ENCODE results near the gene MX1. TPM values are rescaled to one million over a fixed set of nuclear protein-coding genes. Genes with fewer than 3 reads are reported as not detected.

Gene MX1
- total RNA-seq, 2 experiments from 2014 or later, result 23.9 to 24.7 TPM

GRCh38 chr21:41390043-41390639 lies 35.9 kb upstream of the MX1 start:
- Histone ChIP-seq H3K79me2 (ENCODE audit: insufficient read depth, low read depth, low read length) (no peaks in the 10 kb centered on the region), H4K20me1 (ENCODE audit: insufficient read depth, low read length) (no peaks in the 10 kb centered on the region), H3K36me3 (ENCODE audit: insufficient read depth, low read length) (no peaks in the 10 kb centered on the region), H3K4me2 (ENCODE audit: low read length) (no peak overlapping the region), H3K9me3 (ENCODE audit: low read length) (no peaks in the 10 kb centered on the region), H2AFZ (ENCODE audit: low read length) (no peak overlapping the region), H3K9me2 (ENCODE audit: insufficient read depth, low read length) (no peaks in the 10 kb centered on the region), H3K27ac (ENCODE audit: low read depth, low read length, poor library complexity, severe bottlenecking) (no peak overlapping the region), H3K4me1 (ENCODE audit: insufficient read depth, low read length, poor library complexity, severe bottlenecking) (no peaks in the 10 kb centered on the region), H3K4me3 (ENCODE audit: low read depth, low read length, poor library complexity, severe bottlenecking) (no peak overlapping the region)
- intact Hi-C loops (cut with micrococcal nuclease; ENCODE audit: unreplicated experiment), result no loop called here
- BruUV-seq (replicated peaks), result no TSS peak
- TF ChIP-seq EZH2phosphoT487 (IDR thresholded peaks at IDR 0.05; ENCODE audit: borderline replicate concordance, low read depth, low read length), result no peak
- no peak for TF ChIP-seq CTCF (conservative IDR thresholded peaks at IDR 0.05; ENCODE audit: low read length)
- POLR2A ChIA-PET, result interaction anchor here (0.7 kb wide), 1 partner anchor 18 kb away, joined by 3 read pairs; no protein-coding TSS in a partner anchor
- no peak for DNase-seq (ENCODE audit: low spot score)
- CTCF ChIA-PET (ENCODE audit: unreplicated experiment), result no interaction called here

- H3K4me3 ChIP-seq (ENCODE audit: low read depth, low read length, poor library complexity, severe bottlenecking), result no peak overlapping the region
- H3K27ac ChIP-seq (ENCODE audit: low read depth, low read length, poor library complexity, severe bottlenecking), result no peak overlapping the region
- BruUV-seq (replicated peaks), result no TSS peak
- intact Hi-C loops (cut with micrococcal nuclease; ENCODE audit: unreplicated experiment), result no loop called here
- H3K4me2 ChIP-seq (ENCODE audit: low read length), result no peak overlapping the region
- DNase-seq (ENCODE audit: low spot score), result no peak
- ChIA-PET CTCF (ENCODE audit: unreplicated experiment) (no interaction called here), POLR2A (no interaction called here)
- H3K4me1 ChIP-seq (ENCODE audit: insufficient read depth, low read length, poor library complexity, severe bottlenecking), result no peaks in the 10 kb centered on the region
- H3K9me2 ChIP-seq (ENCODE audit: insufficient read depth, low read length), result no peaks in the 10 kb centered on the region
- TF ChIP-seq EZH2phosphoT487 (IDR thresholded peaks at IDR 0.05; ENCODE audit: borderline replicate concordance, low read depth, low read length) (no peak), CTCF (conservative IDR thresholded peaks at IDR 0.05; ENCODE audit: low read length) (no peak)
- H3K9me3 ChIP-seq (ENCODE audit: low read length), result no peaks in the 10 kb centered on the region
- H3K79me2 ChIP-seq (ENCODE audit: insufficient read depth, low read depth, low read length), result no peaks in the 10 kb centered on the region
- H3K36me3 ChIP-seq (ENCODE audit: insufficient read depth, low read length), result no peaks in the 10 kb centered on the region
- H4K20me1 ChIP-seq (ENCODE audit: insufficient read depth, low read length), result no peaks in the 10 kb centered on the region
- H2AFZ ChIP-seq (ENCODE audit: low read length), result no peak overlapping the region
Observed at GRCh38 chr21:41393876-41394465, 32.1 kb upstream of the MX1 start.

DNA sequence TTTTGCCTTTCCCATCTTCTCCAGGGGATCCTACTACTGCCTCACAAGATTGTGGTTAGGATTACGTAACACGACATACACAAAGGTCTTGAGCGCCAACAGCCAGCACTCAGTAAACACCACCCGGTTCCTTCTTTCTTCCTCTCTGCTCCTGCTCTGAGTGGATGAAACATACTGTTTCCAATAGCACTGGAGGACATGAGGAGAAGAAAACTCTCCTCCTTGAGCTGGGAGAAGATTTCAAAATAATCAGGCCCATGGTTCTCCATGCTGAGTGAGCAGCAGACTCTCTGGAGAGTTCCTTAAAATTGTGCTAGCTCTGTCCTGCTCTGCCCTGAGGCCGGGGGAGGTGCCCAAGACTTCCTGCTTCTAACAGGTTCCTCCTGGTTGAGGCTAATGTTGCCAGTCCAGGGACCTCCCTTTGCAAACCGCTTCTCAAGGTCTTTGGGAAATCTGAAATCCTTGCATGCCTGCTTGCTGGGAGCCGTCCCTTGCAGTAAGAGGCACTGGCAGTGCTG lies 29.4 kb upstream of the MX1 start:
- POLR2A ChIA-PET, result no interaction called here
- no peaks in the 10 kb centered on the region for H3K36me3 ChIP-seq (ENCODE audit: insufficient read depth, low read length)
- BruUV-seq (replicated peaks), result no TSS peak
- no peaks in the 10 kb centered on the region for H3K9me2 ChIP-seq (ENCODE audit: insufficient read depth, low read length)
- H3K79me2 ChIP-seq (ENCODE audit: insufficient read depth, low read depth, low read length), result no peaks in the 10 kb centered on the region
- H3K4me2 ChIP-seq (ENCODE audit: low read length), result no peak overlapping the region
- H3K4me1 ChIP-seq (ENCODE audit: insufficient read depth, low read length, poor library complexity, severe bottlenecking), result no peaks in the 10 kb centered on the region
- CTCF ChIA-PET (ENCODE audit: unreplicated experiment), result no interaction called here
- no peak overlapping the region for H3K27ac ChIP-seq (ENCODE audit: low read depth, low read length, poor library complexity, severe bottlenecking)
- TF ChIP-seq CTCF (conservative IDR thresholded peaks at IDR 0.05; ENCODE audit: low read length), result no peak
- TF ChIP-seq EZH2phosphoT487 (IDR thresholded peaks at IDR 0.05; ENCODE audit: borderline replicate concordance, low read depth, low read length), result no peak
- intact Hi-C loops (cut with micrococcal nuclease; ENCODE audit: unreplicated experiment), result no loop called here
- no peak for DNase-seq (ENCODE audit: low spot score)
- H3K4me3 ChIP-seq (ENCODE audit: low read depth, low read length, poor library complexity, severe bottlenecking), result no peak overlapping the region
- no peak overlapping the region for H2AFZ ChIP-seq (ENCODE audit: low read length)
- H3K9me3 ChIP-seq (ENCODE audit: low read length), result no peaks in the 10 kb centered on the region
- no peaks in the 10 kb centered on the region for H4K20me1 ChIP-seq (ENCODE audit: insufficient read depth, low read length)

Measured in OCI-LY7 (cell line).